ENCODE data around the gene CDADC1.
"Not testable (repeated sequence)": the region's sequence is repeated elsewhere in the genome, so short reads cannot be mapped to it uniquely, and the experiment has no call there.

CDADC1 gene

GRCh38 chr13:49240017-49240416 is 7.7 kb upstream of the CDADC1 start:
- peak; percentile 22 for DNase-seq

- no peak for DNase-seq
Observed at GRCh38 chr13:49241296-49241695, 6.4 kb upstream of the CDADC1 start.

- no peak for DNase-seq
Observed at GRCh38 chr13:49245101-49245500, 2.6 kb upstream of the CDADC1 start.

- no peak for DNase-seq
Observed at GRCh38 chr13:49246850-49247642, 679 bp upstream of the CDADC1 start.

- DNase-seq: peak; percentile 3
Observed at GRCh38 chr13:49248622-49249002, 887 bp downstream of the CDADC1 start.

GRCh38 chr13:49251326-49251725 is 3.6 kb downstream of the CDADC1 start:
- no peak for DNase-seq

- DNase-seq: no peak
Observed at GRCh38 chr13:49253310-49253709, 5.6 kb downstream of the CDADC1 start.

- no peak for DNase-seq
Observed at GRCh38 chr13:49254007-49254406, 6.3 kb downstream of the CDADC1 start.

GRCh38 chr13:49256841-49257240 is 9.1 kb downstream of the CDADC1 start:
- DNase-seq: no peak

- no peak for DNase-seq
Observed at GRCh38 chr13:49258089-49258796, 10.5 kb downstream of the CDADC1 start.

GRCh38 chr13:49259586-49259985 is 11.9 kb downstream of the CDADC1 start:
- DNase-seq: no peak

- no peak for DNase-seq
Observed at GRCh38 chr13:49262634-49263033, 14.9 kb downstream of the CDADC1 start.

- DNase-seq: no peak
Observed at GRCh38 chr13:49265822-49266221, 18.1 kb downstream of the CDADC1 start.

- no peak for DNase-seq
Observed at GRCh38 chr13:49271264-49271663, 23.5 kb downstream of the CDADC1 start.

GRCh38 chr13:49272296-49272695 is 24.6 kb downstream of the CDADC1 start:
- no peak for DNase-seq

- no peak for DNase-seq
Observed at GRCh38 chr13:49278211-49278610, 30.5 kb downstream of the CDADC1 start.

GRCh38 chr13:49279112-49279511 is 31.4 kb downstream of the CDADC1 start:
- DNase-seq: no peak

- no peak for DNase-seq
Observed at GRCh38 chr13:49279885-49280284, 32.2 kb downstream of the CDADC1 start.

- DNase-seq: no peak
Observed at GRCh38 chr13:49287995-49288394, 40.3 kb downstream of the CDADC1 start.

- no peak for DNase-seq
Observed at GRCh38 chr13:49288458-49288857, 40.7 kb downstream of the CDADC1 start.

GRCh38 chr13:49292742-49293486 is 45.2 kb downstream of the CDADC1 start:
- DNase-seq: no peak

GRCh38 chr13:49294723-49295122 is 47.0 kb downstream of the CDADC1 start:
- not testable (repeated sequence) for DNase-seq

- DNase-seq: no peak
Observed at GRCh38 chr13:49295244-49295643, 47.5 kb downstream of the CDADC1 start.

- DNase-seq: no peak
Observed at GRCh38 chr13:49296659-49297058, 48.9 kb downstream of the CDADC1 start.

Measured in RPMI8226 (cell line).